Renal pelvis (tissue), 4 donors: ENCODE data around the gene ZNF135. TPM values are rescaled to one million over a fixed set of nuclear protein-coding genes. Genes with fewer than 3 reads are reported as not detected.
A peak's percentile ranks its signal among the peaks of the same experiment; 100 is the strongest.

Source experiments
- DNase-seq: peaks from one replicate; pipeline ENCODE4 v3.0.0-alpha.2; 2013
- polyA plus RNA-seq, 3 donors: library from polyadenylated mRNA; unstranded; fragments of 120-200 nt; gene quantifications; one replicate each; pipeline ENCODE4 v1.2.1, GENCODE V29; 2013; ENCODE audit not compliant: insufficient read length in 3 of 3

Gene ZNF135
- polyA plus RNA-seq, 3 donors: 19.9 to 31.6 (median 29.9) TPM

GRCh38 chr19:58044391-58044790 lies 14.7 kb upstream of the ZNF135 start:
- DNase-seq: no peak

DNA sequence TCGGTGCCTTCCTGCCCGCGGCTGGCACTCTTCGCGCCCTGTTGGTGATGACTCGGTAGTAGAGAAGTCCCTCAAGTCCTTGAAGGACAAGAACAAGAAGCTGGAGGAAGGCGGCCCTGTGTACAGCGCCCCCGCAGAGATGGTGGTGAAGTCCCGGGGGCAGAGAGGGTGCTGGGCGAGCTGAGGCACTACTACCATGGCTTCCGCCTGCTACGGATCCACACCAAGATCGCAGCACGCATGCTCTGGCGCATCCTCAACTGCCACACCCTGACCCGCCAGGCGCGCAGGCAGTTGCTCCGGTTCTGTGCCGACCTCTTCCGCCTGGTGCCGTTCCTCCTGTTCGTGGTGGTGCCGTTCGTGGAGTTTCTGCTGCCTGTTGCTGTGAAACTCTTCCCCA lies 14.2 kb upstream of the ZNF135 start:
- DNase-seq: no peak

- DNase-seq: no peak
Observed at GRCh38 chr19:58045411-58046050, 13.6 kb upstream of the ZNF135 start.

- DNase-seq: no peak
Observed at GRCh38 chr19:58046856-58047255, 12.2 kb upstream of the ZNF135 start.

GRCh38 chr19:58047672-58048071 lies 11.4 kb upstream of the ZNF135 start:
- no peak for DNase-seq

DNA sequence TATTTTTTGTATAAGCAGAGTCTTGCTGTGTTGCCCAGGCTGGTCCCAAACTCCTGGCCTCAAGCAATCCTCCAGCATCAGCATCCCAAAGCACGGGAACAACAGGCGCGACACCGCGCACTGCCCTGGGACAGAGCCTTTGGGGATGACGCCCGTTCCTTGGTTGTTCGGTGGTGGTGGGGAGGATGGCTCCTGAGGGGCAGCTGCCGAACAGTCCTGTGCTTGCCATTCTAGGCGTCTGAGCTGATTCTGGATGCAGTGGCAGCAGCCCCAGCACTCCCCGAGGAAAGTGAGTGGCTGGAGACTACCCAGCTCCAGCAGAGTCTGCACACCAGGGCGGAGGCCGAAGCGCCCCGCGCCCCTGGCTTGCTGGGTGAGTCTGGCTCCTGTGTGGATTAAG lies 6.8 kb upstream of the ZNF135 start:
- no peak for DNase-seq

- DNase-seq: no peak
Observed at GRCh38 chr19:58053480-58054156, 5.5 kb upstream of the ZNF135 start.

DNA sequence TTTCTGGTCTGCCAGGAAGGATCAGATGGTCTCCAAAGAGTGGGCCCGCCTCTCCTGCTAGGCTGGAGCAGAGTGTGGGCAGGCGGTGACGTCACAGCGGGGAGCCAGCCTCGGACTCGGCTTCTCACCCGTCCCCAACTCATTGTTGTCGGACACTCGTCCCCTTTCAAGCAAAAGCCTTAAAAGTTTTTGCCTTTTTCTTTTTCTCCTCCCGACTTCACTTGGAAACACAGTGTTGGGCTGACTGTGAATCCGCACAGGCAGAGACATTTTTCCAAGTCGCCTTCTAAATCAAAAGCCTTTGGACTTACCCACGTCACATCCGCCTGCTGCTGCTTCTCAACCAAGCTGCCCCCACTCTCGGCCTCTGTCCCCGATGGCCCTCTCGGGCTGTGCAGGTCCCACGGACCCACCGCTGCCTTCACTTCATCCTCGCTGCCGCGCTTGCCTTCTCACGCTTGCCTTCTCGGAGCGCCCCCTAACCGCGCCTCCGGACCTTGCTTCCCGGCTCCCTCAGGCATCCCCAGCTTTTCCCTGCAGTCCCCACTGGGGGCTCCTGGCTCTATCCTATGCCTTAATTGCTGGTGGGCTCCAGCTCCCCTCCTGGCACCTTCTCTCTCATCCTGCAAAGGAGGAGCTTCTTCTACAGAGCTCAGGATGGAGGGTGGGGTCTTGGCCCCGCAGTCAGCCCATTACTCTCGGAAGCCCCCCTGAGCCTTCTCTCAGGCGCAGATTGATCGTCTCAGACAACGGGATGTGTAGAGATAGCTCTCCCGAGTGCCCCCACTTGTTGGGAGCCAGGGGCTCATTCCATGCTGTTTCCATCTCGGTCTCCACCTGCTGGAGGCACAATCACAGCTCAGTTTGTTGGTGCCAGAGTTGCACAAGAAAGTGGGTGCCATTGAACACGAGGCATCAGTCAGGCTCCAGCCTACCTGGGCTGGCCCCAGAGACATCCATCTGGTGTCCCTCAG lies 3.9 kb upstream of the ZNF135 start:
- peak; percentile 58 for DNase-seq

DNA sequence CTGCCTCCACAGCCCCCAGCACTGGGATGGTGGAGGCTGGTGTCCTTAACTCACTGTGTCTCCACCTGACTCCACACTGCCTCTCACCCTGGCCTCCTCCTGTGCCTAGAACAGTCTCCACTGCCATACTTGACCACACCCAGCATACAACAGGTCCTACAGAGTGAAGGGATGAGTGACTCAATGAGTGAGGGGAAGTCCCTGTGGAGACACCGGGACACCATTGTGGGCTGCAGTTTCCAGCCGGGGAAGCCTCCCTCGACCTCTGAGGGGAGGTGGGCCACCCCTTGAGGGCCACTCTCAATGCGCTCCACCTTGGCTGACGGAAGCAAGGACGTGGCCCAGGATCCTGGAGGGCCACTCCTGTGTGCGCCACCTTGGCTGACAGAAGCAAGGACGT lies 2.8 kb upstream of the ZNF135 start:
- no peak for DNase-seq

DNA sequence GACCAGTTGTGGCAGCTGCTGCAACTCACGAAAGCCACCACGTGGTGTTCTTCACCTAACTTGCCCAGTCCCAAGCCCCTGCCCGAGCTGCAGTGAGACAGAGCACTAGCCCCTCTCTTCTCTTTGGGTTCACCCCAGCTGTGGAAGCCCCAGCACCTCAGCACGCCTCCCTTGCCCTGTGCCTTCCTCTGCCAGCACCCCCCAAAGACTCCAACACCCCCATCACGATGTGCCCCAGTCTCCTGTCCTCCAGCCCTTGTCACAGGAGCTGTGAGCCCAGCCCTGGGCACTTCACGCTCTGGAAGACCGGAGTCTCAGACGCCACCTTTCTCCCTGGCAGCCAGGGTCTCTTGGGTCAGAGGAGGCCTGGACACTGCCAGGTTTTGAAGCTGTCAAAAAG lies 2.2 kb upstream of the ZNF135 start:
- DNase-seq: no peak

- no peak for DNase-seq
Observed at GRCh38 chr19:58058467-58058866, 615 bp upstream of the ZNF135 start.

DNA sequence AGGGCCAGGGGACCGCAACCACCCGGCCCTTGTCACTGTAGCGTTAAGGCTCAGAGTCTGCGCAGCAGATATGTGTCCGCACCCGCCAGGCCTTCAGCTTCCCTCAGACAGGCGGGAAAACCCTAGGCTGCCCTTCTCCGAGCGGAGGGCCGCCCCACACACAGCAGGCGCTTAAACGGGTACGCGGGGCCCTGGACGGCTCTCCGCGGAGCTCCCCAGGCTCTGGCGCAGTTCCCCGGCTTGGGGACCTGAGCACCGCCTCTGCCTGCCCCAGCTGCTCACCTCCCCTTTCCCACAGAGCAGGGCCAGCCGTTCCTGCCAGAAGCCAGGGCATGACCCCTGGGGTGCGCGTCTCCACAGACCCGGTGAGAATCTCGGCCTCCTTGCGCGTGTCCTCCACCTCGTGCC lies 593 bp downstream of the ZNF135 start:
- DNase-seq: no peak

DNA sequence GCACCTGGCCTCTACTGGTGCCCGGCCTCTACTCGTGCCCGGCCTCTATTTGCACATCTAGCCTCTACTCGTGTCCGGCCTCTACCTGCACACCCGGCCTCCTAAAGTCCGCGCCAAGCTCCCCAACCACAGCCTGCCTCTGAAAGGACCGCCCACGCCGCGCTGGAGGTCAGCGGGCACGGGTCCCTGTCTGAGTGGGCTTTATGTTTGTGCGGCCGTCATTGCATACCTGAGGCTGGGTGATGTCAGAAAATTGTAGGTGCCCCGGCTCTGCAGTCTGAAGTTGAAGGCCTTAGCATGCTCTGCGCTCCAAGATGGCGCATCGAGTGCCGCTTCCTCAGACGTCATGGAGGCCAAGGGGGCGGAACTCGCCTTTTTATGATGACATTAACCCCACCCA lies 1.1 kb downstream of the ZNF135 start:
- DNase-seq: no peak

DNA sequence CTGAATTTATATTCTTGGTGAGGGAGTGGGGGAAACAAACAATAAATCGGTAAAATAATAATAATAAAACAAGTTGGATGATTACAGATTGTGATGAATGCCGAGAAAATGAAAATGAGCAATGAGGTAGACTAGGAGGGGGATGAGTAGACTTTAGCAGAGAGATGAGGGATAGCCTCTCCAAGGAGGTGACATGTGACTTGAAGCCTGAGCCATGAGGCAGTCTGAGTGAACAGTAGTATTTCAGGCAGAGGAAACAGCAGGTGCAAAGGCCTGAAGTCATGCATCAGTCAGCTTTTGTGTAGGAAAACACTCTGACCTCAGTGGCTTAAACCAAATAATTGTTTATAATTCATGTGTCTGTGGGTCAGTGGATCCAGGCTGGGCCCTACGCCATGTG lies 4.6 kb downstream of the ZNF135 start:
- no peak for DNase-seq

- no peak for DNase-seq
Observed at GRCh38 chr19:58067240-58067912, 8.3 kb downstream of the ZNF135 start.

DNA sequence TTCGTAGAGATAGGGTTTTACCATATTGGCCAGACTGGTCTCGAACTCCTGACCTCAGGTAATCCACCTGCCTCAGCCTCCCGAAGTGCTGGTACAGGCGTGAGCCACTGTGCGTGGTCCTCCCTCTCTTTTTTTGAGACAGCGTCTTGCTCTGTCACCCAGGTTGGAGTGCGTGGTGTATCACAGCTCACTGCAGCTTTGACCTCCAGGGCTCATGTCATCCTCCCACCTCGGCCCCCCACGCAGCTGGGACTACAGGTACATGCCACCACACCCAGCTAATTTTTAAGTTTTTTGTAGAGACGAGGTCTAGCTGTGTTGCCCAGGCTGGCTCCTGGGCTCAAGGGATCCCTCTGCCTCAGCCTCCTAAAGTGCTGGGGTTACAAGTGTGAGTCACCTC lies 20.7 kb downstream of the ZNF135 start:
- DNase-seq: no peak

- peak; percentile 4 for DNase-seq
Observed at GRCh38 chr19:58083021-58083420, 23.9 kb downstream of the ZNF135 start.

GRCh38 chr19:58084596-58085347 lies 25.7 kb downstream of the ZNF135 start:
- no peak for DNase-seq

GRCh38 chr19:58085348-58085875 lies 26.3 kb downstream of the ZNF135 start:
- no peak for DNase-seq

- no peak for DNase-seq
Observed at GRCh38 chr19:58086825-58087710, 28.0 kb downstream of the ZNF135 start.
